Prostate gland (tissue), 2 donors: ENCODE results near the gene NIPAL3. TPM values are rescaled to one million over a fixed set of nuclear protein-coding genes. Genes with fewer than 3 reads are reported as not detected.
A peak's percentile ranks its signal among the peaks of the same experiment; 100 is the strongest.

Experiments
- DNase-seq: peaks from one replicate; pipeline ENCODE4 v3.0.0-alpha.2; 2019; ENCODE audit warnings: low spot score
- H3K27ac ChIP-seq, 2 donors: fragments of 200-600 bp; sonication (generic); 2 replicates each; pipeline ENCODE4 v1.5.1; 2017 to 2019
- H3K27me3 ChIP-seq: fragments of 200-600 bp; sonication (generic); replicated peaks from 2 replicates; pipeline ENCODE4 v1.5.1; 2019; ENCODE audit not compliant: insufficient read depth
- H3K36me3 ChIP-seq, 2 donors: fragments of 200-600 bp; sonication (generic); 1 replicate in 1 of 2; 2 replicates in 1 of 2; pipeline versions ENCODE4 v1.5.1 to v1.8.1; 2017 to 2019
- H3K4me1 ChIP-seq: fragments of 200-600 bp; sonication (generic); replicated peaks from 2 replicates; pipeline ENCODE4 v1.5.1; 2019
- H3K4me3 ChIP-seq, 2 donors: fragments of 200-600 bp; sonication (generic); 2 replicates each; pipeline ENCODE4 v1.5.1; 2017 to 2019
- H3K9me3 ChIP-seq: fragments of 200-600 bp; sonication (generic); 2 replicates; pipeline ENCODE4 v1.5.1; 2017
- POLR2A ChIP-seq: fragments of 450-650 bp; IDR thresholded peaks from one replicate; pipeline ENCODE4 v1.6.1; 2016; ENCODE audit warnings: antibody characterized with exemption, mild to moderate bottlenecking
- POLR2AphosphoS5 ChIP-seq: sonication (generic); formaldehyde crosslinking; IDR thresholded peaks from one replicate; pipeline ENCODE4 v1.6.1; 2017; ENCODE audit warnings: antibody characterized with exemption
- WGBS: methylation state at CpG from one replicate; pipeline ENCODE4 v1.1.5; 2018; 5-methylcytosine and 5-hydroxymethylcytosine counted together
- intact Hi-C: fragments of 100-400 bp; cut with DNase I; formaldehyde crosslinking; loops from one replicate; pipeline ENCODE4 v1.14.2; 2022
- total RNA-seq, 2 donors: library from RNA; depleted of rRNA; stranded (reverse); fragments of >200 nt; gene quantifications; one replicate each; pipeline ENCODE4 v1.1.0, GENCODE V29; 2016
- TF ChIP-seq, protein P1 (sequence below), 4 experiments: fragments of 200-600 bp in 2 of 4; fragments of 450-650 bp in 2 of 4; sonication (generic) in 2 of 4; IDR thresholded peaks; 1 replicate in 3 of 4; 2 replicates in 1 of 4; pipeline ENCODE4 v1.5.1; 2016 to 2019; ENCODE audit warnings: antibody characterized with exemption in 4 of 4, mild to moderate bottlenecking in 2 of 4, moderate library complexity in 2 of 4

The NIPAL3 gene
- total RNA-seq, 2 donors from 2014 or later = 125 to 350 TPM

DNA sequence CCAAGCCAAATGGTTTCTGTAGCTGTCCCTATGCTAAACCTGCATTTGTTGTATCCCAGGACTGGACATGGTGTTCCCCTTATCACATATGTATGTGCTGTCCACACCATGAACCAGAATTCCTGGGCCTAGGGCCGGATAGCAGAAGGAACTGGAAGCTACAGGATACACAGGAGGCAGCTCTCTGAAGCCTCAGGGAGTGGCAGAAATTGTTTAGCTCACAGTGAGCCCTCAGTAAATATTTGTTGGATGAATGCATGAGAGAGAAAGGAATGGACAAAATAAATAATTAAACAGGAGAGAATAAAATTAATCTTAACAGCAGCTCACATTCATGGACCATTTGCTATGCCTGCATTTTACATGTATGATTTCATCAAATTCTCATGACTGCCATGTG lies 2.1 kb downstream of the NIPAL3 start:
- H3K36me3 ChIP-seq = no peaks in the 10 kb centered on the region
- no peaks in the 10 kb centered on the region for H3K9me3 ChIP-seq
- WGBS = 62% methylated on average over 1 of the region's 1 CpG
- no peaks in the 10 kb centered on the region for H3K4me1 ChIP-seq
- no peaks in the 10 kb centered on the region for H3K27me3 ChIP-seq
- no peak for DNase-seq
- TF ChIP-seq POLR2A (no peak), POLR2AphosphoS5 (peak; percentile 46)
- TF ChIP-seq, protein P1, sequence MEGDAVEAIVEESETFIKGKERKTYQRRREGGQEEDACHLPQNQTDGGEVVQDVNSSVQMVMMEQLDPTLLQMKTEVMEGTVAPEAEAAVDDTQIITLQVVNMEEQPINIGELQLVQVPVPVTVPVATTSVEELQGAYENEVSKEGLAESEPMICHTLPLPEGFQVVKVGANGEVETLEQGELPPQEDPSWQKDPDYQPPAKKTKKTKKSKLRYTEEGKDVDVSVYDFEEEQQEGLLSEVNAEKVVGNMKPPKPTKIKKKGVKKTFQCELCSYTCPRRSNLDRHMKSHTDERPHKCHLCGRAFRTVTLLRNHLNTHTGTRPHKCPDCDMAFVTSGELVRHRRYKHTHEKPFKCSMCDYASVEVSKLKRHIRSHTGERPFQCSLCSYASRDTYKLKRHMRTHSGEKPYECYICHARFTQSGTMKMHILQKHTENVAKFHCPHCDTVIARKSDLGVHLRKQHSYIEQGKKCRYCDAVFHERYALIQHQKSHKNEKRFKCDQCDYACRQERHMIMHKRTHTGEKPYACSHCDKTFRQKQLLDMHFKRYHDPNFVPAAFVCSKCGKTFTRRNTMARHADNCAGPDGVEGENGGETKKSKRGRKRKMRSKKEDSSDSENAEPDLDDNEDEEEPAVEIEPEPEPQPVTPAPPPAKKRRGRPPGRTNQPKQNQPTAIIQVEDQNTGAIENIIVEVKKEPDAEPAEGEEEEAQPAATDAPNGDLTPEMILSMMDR (IDR thresholded peaks at IDR 0.05) = no peak
- peak overlapping the region; percentile 66 to 82 for H3K27ac ChIP-seq
- intact Hi-C loops = loop anchor here (10.0 kb wide), 1 partner anchor 407 kb away; no protein-coding TSS in a partner anchor
- peak overlapping the region; percentile 54 to 57 for H3K4me3 ChIP-seq

DNA sequence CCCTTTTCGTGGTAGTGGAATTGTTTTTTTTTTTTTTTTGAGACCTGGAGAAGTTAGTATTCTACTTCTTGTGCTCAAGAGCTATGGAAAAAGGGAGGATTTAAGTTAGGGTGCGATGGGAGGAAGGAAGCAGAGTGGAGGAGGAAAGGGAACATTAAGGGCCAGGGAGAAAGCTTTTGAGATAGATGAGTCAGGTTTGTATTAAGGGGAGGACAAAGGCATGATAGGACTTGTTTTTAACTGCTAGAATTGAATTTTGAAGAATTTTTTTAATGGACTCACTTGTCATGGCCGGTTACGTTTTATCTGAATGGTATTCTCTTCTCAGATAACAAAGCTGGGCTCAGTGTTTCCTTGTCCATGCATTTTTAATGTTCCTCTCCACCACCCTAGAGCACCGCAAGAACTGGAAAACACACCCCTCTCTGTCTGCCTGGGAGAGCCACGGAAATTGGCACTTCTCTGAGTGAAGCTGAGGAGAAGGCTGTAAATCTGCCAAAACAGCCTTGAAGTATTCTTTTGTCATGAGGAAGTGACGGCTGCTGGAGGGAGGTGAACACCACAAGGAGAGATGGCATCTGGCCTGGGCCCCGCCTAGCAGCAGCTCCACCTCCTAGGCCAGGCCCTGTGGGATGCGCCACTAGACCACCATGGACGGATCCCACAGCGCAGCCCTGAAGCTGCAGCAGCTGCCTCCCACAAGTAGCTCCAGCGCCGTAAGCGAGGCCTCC lies 3.5 kb downstream of the NIPAL3 start:
- peak overlapping the region in 1 of 2 donors; percentile 57 for H3K4me3 ChIP-seq
- intact Hi-C loops = loop anchor here (10.0 kb wide), 1 partner anchor 406 kb away; no protein-coding TSS in a partner anchor
- TF ChIP-seq POLR2AphosphoS5 = peak; percentile 83
- TF ChIP-seq, protein P1 (IDR thresholded peaks at IDR 0.05) = no peak
- no peaks in the 10 kb centered on the region for H3K27me3 ChIP-seq
- DNase-seq = peak; percentile 87
- no peaks in the 10 kb centered on the region for H3K9me3 ChIP-seq
- no peaks in the 10 kb centered on the region for H3K36me3 ChIP-seq
- peak overlapping the region; percentile 66 to 82 for H3K27ac ChIP-seq
- H3K4me1 ChIP-seq = no peaks in the 10 kb centered on the region
- 40% methylated on average over 14 of the region's 14 CpGs for WGBS

DNA sequence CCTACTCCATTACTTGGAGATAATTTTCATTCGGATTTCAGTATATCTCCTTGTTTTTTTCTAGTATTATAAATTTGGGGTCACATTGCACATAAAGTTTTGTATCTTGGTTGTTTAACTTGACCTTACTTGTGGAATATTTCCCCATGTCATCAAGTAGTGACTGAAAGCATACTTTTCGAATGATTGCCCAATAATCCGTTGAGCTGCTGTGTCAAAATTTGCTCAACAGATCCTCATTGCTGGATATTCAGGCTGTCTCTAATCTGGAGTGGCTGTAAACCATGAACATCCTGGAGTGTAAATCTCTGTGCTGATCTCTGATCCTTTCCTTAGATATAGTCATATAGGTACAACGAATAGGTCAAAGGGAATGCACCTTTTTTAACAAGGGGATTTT lies 4.9 kb downstream of the NIPAL3 start:
- H3K27me3 ChIP-seq = no peaks in the 10 kb centered on the region
- 64% methylated on average over 4 of the region's 4 CpGs for WGBS
- no peaks in the 10 kb centered on the region for H3K4me1 ChIP-seq
- intact Hi-C loops = no loop called here
- DNase-seq = no peak
- no peaks in the 10 kb centered on the region for H3K36me3 ChIP-seq
- no peaks in the 10 kb centered on the region for H3K9me3 ChIP-seq
- H3K4me3 ChIP-seq = no peak overlapping the region
- TF ChIP-seq POLR2A (no peak), POLR2AphosphoS5 (no peak)
- TF ChIP-seq, protein P1 (IDR thresholded peaks at IDR 0.05) = no peak
- H3K27ac ChIP-seq = peak overlapping the region in 1 of 2 donors; percentile 82

DNA sequence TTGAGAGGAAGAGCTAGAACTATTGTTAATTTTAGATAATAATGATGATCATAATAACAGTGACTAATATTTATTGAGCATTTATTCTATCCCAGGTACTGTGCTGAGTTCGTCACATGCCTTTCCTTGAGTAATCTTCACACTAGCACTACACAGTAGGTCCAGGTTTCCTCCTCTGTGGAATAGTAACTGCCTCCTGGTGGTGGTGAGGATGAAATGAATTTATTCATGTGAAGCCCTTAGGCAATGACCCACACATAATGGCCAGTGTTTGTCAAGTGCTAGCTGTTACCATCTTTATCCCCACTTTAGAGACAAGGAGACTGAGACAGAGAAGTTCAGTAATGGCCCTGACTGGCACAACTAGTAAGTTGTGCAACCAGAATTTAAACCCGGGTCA lies 5.9 kb downstream of the NIPAL3 start:
- no peak overlapping the region for H3K27ac ChIP-seq
- no peaks in the 10 kb centered on the region for H3K9me3 ChIP-seq
- no peak for TF ChIP-seq POLR2AphosphoS5
- no peak for TF ChIP-seq POLR2A
- TF ChIP-seq, protein P1 (IDR thresholded peaks at IDR 0.05) = no peak
- WGBS = 95% methylated on average over 2 of the region's 2 CpGs
- no peaks in the 10 kb centered on the region for H3K36me3 ChIP-seq
- intact Hi-C loops = no loop called here
- no peaks in the 10 kb centered on the region for H3K4me1 ChIP-seq
- no peaks in the 10 kb centered on the region for H3K27me3 ChIP-seq
- DNase-seq = no peak
- no peak overlapping the region for H3K4me3 ChIP-seq

DNA sequence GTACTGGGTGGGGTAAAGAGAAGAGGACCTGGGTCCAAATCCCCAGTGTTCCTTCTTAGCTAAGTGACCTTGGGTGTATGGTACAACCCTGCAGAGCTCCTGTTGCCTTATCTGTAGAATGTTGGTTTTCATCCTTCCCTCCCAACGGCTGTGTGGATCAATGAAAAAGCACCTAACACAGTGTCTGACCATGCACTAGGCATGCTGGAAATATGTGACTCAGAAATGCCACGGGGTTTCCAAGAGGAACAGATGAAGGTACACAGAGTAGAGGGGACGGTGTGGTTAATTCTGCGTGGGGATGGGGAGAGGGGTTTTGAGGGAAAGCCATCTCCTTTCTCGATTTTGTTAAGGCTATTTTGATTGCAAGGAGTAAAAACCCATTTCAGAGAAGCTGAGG lies 8.6 kb downstream of the NIPAL3 start:
- intact Hi-C loops = no loop called here
- Histone ChIP-seq H3K4me1 (no peaks in the 10 kb centered on the region), H3K36me3 (no peaks in the 10 kb centered on the region), H3K27ac (no peak overlapping the region), H3K9me3 (no peaks in the 10 kb centered on the region), H3K27me3 (no peaks in the 10 kb centered on the region), H3K4me3 (no peak overlapping the region)
- TF ChIP-seq POLR2A = no peak
- TF ChIP-seq, protein P1 (IDR thresholded peaks at IDR 0.05) = no peak
- no peak for TF ChIP-seq POLR2AphosphoS5
- WGBS = 92% methylated on average over 5 of the region's 5 CpGs
- no peak for DNase-seq
